Stimulated activated naive CD8-positive, alpha-beta T cell treated with anti-CD3 and anti-CD28 coated beads, Interleukin-15, Interleukin-2, amounts not matched to agents 100 ng/mL and 50 ng/mL, for 24 hours (primary cell): ENCODE results near the gene SLC66A3.

Experiments
- H3K27ac Mint-ChIP-seq: one replicate; pipeline ENCODE4 v1.8.0; 2021; ENCODE audit warnings: mild to moderate bottlenecking, mixed read lengths
- H3K27me3 Mint-ChIP-seq: one replicate; pipeline ENCODE4 v1.8.0; 2021; ENCODE audit warnings: mixed read lengths
- H3K36me3 Mint-ChIP-seq: one replicate; pipeline ENCODE4 v1.8.0; 2021; ENCODE audit warnings: low read depth, mixed read lengths
- H3K4me1 Mint-ChIP-seq: one replicate; pipeline ENCODE4 v1.8.0; 2021; ENCODE audit warnings: low read depth, mixed read lengths
- H3K4me3 Mint-ChIP-seq: one replicate; pipeline ENCODE4 v1.8.0; 2021; ENCODE audit warnings: mild to moderate bottlenecking, mixed read lengths
- H3K9me3 Mint-ChIP-seq: one replicate; pipeline ENCODE4 v1.8.0; 2021; ENCODE audit warnings: mixed read lengths

The SLC66A3 gene

GRCh38 chr2:11147263-11147662 lies 8.0 kb upstream of the SLC66A3 start:
- Mint-ChIP-seq H3K4me1 (no peaks in the 10 kb centered on the region), H3K4me3 (no peak overlapping the region), H3K27ac (no peak overlapping the region), H3K27me3 (no peaks in the 10 kb centered on the region), H3K36me3 (no peaks in the 10 kb centered on the region), H3K9me3 (no peaks in the 10 kb centered on the region)

GRCh38 chr2:11152591-11152990 lies 2.7 kb upstream of the SLC66A3 start:
- no peak overlapping the region for H3K27ac Mint-ChIP-seq
- peaks cover 11% of the 10 kb centered on the region for H3K4me1 Mint-ChIP-seq
- H3K4me3 Mint-ChIP-seq, result no peak overlapping the region
- H3K9me3 Mint-ChIP-seq, result no peaks in the 10 kb centered on the region
- H3K27me3 Mint-ChIP-seq, result no peaks in the 10 kb centered on the region
- H3K36me3 Mint-ChIP-seq, result no peaks in the 10 kb centered on the region

- H3K27ac Mint-ChIP-seq, result peak overlapping the region; percentile 45
- H3K4me3 Mint-ChIP-seq, result peak overlapping the region; percentile 82
- no peaks in the 10 kb centered on the region for H3K9me3 Mint-ChIP-seq
Observed at GRCh38 chr2:11154016-11154922, 998 bp upstream of the SLC66A3 start.

GRCh38 chr2:11154923-11155380 lies 315 bp upstream of the SLC66A3 start:
- Mint-ChIP-seq H3K27me3 (no peaks in the 10 kb centered on the region), H3K36me3 (no peaks in the 10 kb centered on the region), H3K27ac (no peak overlapping the region), H3K9me3 (no peaks in the 10 kb centered on the region), H3K4me1 (peaks cover 11% of the 10 kb centered on the region), H3K4me3 (peak overlapping the region; percentile 82)

More at GRCh38 chr2:11154016-11154922, 998 bp upstream of the SLC66A3 start:
- peaks cover 11% of the 10 kb centered on the region for H3K4me1 Mint-ChIP-seq
- no peaks in the 10 kb centered on the region for H3K27me3 Mint-ChIP-seq
- H3K36me3 Mint-ChIP-seq, result no peaks in the 10 kb centered on the region

- peaks cover 24% of the 10 kb centered on the region for H3K4me1 Mint-ChIP-seq
- H3K27ac Mint-ChIP-seq, result no peak overlapping the region
- H3K9me3 Mint-ChIP-seq, result no peaks in the 10 kb centered on the region
- no peaks in the 10 kb centered on the region for H3K36me3 Mint-ChIP-seq
- H3K4me3 Mint-ChIP-seq, result peak overlapping the region; percentile 81
- H3K27me3 Mint-ChIP-seq, result no peaks in the 10 kb centered on the region
Observed at GRCh38 chr2:11156396-11157075, 1.3 kb downstream of the SLC66A3 start.

GRCh38 chr2:11157296-11157695 lies 2.0 kb downstream of the SLC66A3 start:
- Mint-ChIP-seq H3K4me1 (peaks cover 24% of the 10 kb centered on the region), H3K27ac (no peak overlapping the region), H3K27me3 (no peaks in the 10 kb centered on the region), H3K4me3 (no peak overlapping the region), H3K36me3 (no peaks in the 10 kb centered on the region), H3K9me3 (no peaks in the 10 kb centered on the region)

- H3K36me3 Mint-ChIP-seq, result no peaks in the 10 kb centered on the region
- H3K4me1 Mint-ChIP-seq, result peaks cover 24% of the 10 kb centered on the region
- no peaks in the 10 kb centered on the region for H3K27me3 Mint-ChIP-seq
- H3K4me3 Mint-ChIP-seq, result no peak overlapping the region
- no peak overlapping the region for H3K27ac Mint-ChIP-seq
- no peaks in the 10 kb centered on the region for H3K9me3 Mint-ChIP-seq
Observed at GRCh38 chr2:11157731-11158130, 2.5 kb downstream of the SLC66A3 start.

- Mint-ChIP-seq H3K4me1 (peaks cover 24% of the 10 kb centered on the region), H3K27ac (no peak overlapping the region), H3K9me3 (no peaks in the 10 kb centered on the region), H3K36me3 (peaks cover 2% of the 10 kb centered on the region), H3K27me3 (no peaks in the 10 kb centered on the region), H3K4me3 (no peak overlapping the region)
Observed at GRCh38 chr2:11158916-11159573, 3.8 kb downstream of the SLC66A3 start.

GRCh38 chr2:11159574-11160170 lies 4.4 kb downstream of the SLC66A3 start:
- Mint-ChIP-seq H3K4me3 (no peak overlapping the region), H3K27me3 (no peaks in the 10 kb centered on the region), H3K36me3 (peaks cover 4% of the 10 kb centered on the region), H3K9me3 (no peaks in the 10 kb centered on the region), H3K27ac (no peak overlapping the region), H3K4me1 (peaks cover 18% of the 10 kb centered on the region)

GRCh38 chr2:11160256-11160655 lies 5.0 kb downstream of the SLC66A3 start:
- Mint-ChIP-seq H3K27ac (no peak overlapping the region), H3K4me1 (peaks cover 17% of the 10 kb centered on the region), H3K9me3 (no peaks in the 10 kb centered on the region), H3K27me3 (no peaks in the 10 kb centered on the region), H3K36me3 (peaks cover 4% of the 10 kb centered on the region), H3K4me3 (no peak overlapping the region)

- peaks cover 16% of the 10 kb centered on the region for H3K4me1 Mint-ChIP-seq
- H3K4me3 Mint-ChIP-seq, result peak overlapping the region; percentile 28
- no peaks in the 10 kb centered on the region for H3K27me3 Mint-ChIP-seq
- H3K27ac Mint-ChIP-seq, result peak overlapping the region; percentile 77
- no peaks in the 10 kb centered on the region for H3K9me3 Mint-ChIP-seq
- H3K36me3 Mint-ChIP-seq, result peaks cover 4% of the 10 kb centered on the region
Observed at GRCh38 chr2:11160731-11161455, 5.6 kb downstream of the SLC66A3 start.

- no peaks in the 10 kb centered on the region for H3K9me3 Mint-ChIP-seq
- H3K27ac Mint-ChIP-seq, result no peak overlapping the region
- no peak overlapping the region for H3K4me3 Mint-ChIP-seq
- H3K36me3 Mint-ChIP-seq, result peaks cover 4% of the 10 kb centered on the region
- H3K4me1 Mint-ChIP-seq, result peaks cover 13% of the 10 kb centered on the region
- no peaks in the 10 kb centered on the region for H3K27me3 Mint-ChIP-seq
Observed at GRCh38 chr2:11161747-11162146, 6.5 kb downstream of the SLC66A3 start.

- Mint-ChIP-seq H3K9me3 (no peaks in the 10 kb centered on the region), H3K36me3 (peaks cover 4% of the 10 kb centered on the region), H3K27ac (no peak overlapping the region), H3K27me3 (no peaks in the 10 kb centered on the region), H3K4me3 (no peak overlapping the region), H3K4me1 (peaks cover 13% of the 10 kb centered on the region)
Observed at GRCh38 chr2:11163439-11164317, 8.4 kb downstream of the SLC66A3 start.
